SH-SY5Y (cell line): Measurements from ENCODE around the gene OGFR.

Experiments used
- GATA2 ChIP-seq: IDR thresholded peaks from 2 replicates; pipeline ENCODE4 v1.6.1; 2011; ENCODE audit warnings: mild to moderate bottlenecking, low read depth, low read length
- GATA3 ChIP-seq: IDR thresholded peaks from 2 replicates; pipeline ENCODE4 v1.6.1; 2011; ENCODE audit warnings: low read depth, mild to moderate bottlenecking, low read length, moderate library complexity

The OGFR gene

DNA sequence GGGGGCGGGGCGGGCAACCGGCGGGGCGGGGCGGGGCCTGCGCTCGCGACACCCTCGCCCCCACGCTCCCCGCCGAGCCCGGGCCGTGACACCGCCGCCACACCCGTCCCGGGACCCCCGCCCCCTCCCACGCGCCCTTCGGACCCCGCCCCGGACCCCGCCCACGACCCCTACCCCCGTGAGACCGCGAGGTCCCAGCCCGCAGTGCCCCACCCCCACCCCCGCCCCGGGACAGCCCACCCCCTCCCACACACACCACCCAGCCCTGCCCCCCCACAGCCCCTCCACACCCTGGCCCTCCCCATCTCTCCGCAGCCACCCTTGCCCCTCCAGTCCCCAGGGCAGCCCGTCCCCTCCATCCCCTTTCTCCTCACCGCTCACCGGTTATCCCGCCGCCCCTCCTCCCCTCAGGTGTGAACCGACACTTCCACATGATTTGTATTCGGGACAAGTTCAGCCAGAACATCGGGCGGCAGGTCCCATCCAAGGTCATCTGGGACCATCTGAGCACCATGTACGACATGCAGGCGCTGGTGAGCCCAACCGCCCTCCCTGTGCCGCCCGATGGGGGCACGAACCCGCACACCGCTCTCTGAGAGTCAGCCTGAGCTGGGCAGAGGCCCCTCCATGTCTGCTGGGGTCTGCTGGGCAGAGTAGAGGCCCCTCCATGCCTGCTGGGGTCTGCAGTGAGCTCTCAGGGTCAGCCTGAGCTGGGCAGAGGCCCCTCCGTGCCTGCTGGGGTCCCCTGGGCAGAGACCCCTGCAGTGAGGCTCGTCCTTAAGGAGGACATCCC is 7.7 kb upstream of the OGFR start:
- no peak for TF ChIP-seq GATA3
- no peak for TF ChIP-seq GATA2

DNA sequence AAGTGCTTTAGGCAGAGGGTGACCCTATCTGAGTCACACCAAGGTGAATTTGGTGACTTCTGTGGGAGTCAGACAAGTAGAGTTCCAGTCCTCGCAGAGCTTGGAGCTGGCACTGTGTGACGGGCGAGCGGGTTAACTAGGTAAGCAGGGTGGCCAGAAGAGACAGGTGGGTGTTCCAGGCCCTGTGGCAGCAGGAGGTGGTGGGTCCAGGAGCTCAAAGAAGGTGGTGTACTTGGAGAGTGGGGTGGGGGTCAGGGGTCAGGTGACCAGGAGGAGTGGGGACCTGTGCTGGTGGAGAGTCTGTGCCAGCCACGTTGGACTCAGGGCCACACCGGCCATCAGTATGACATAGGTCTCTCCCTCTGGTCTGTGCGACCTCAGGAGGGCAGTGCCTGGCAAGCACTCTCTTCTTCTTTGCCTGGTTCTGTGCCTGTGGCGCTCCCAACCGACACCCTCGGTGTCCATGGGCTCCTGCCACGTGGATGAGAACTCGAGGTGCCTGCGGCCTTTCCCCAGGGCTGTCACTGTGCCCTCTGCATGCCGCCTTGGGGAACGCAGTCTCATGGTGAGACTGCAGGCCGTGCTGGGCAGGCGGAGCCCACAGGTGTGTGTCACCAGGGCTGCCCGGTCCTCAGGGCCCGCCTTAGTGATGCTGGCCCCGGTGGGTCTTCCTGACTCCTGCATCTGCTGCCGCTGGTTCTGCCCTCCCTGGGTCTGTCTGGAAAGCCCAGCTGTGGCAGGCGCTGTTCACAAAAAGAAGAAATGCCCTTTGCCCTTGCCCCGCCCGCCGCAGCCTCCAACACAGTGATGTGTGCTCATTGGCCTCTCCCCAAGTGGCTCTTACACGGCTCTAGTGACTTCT is 6.7 kb upstream of the OGFR start:
- no peak for TF ChIP-seq GATA2
- no peak for TF ChIP-seq GATA3

DNA sequence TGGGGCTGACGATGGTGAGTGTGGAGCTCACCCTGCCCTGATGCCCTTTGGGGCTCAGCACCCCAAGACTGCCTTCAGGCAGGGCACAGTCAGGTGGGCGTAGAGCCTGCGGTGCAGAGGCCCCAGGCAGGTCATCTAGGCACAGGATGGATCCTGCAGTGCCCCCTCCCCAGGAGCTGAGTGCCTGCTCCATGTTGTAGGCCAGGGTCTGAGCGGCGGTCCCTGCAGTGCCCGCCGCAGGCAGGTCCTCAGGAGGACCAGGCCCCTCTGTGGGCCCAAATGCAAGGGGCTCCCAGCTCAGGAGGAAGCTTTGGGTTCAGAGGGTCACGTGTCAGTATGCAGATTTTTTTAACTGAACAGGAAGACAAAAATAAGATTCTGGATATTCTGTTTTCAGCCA is 5.6 kb upstream of the OGFR start:
- TF ChIP-seq GATA3 (no peak), GATA2 (no peak)

DNA sequence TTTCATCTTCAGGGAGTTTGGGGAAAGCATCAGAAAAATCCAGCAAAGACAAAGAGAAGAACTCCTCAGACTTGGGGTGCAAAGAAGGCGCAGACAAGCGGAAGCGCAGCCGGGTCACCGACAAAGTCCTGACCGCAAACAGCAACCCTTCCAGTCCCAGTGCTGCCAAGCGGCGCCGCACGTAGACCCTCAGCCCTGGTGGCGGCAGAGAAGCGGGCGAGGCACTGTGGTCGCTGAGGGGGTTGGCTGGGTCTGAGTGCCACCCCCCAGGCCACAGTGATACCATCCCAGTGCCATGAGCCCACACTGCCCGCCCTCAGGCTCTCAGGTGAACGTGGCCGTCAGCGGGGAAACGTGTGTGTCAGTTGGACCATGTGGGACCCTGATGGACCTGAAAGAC is 5.2 kb upstream of the OGFR start:
- TF ChIP-seq GATA3 (no peak), GATA2 (no peak)

DNA sequence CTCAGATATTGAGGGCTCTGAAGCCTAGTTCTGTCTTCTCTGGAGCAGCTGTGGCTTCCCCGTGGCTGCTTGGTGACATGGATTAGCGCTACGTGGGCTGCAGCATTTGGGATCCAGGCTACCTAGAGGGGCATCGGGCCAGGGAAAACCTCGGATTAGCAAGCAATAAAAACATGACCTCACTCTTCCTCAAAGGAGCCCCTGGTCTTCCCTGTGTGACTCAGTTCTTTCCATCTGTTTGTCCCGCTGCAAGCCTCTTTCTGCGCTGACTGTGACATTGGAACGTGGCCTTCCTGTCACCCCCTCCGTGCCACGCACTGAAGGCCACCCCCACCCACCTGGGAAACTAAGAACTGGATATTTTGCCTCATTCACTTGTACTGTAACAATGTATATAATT is 4.8 kb upstream of the OGFR start:
- TF ChIP-seq GATA3: no peak
- no peak for TF ChIP-seq GATA2

DNA sequence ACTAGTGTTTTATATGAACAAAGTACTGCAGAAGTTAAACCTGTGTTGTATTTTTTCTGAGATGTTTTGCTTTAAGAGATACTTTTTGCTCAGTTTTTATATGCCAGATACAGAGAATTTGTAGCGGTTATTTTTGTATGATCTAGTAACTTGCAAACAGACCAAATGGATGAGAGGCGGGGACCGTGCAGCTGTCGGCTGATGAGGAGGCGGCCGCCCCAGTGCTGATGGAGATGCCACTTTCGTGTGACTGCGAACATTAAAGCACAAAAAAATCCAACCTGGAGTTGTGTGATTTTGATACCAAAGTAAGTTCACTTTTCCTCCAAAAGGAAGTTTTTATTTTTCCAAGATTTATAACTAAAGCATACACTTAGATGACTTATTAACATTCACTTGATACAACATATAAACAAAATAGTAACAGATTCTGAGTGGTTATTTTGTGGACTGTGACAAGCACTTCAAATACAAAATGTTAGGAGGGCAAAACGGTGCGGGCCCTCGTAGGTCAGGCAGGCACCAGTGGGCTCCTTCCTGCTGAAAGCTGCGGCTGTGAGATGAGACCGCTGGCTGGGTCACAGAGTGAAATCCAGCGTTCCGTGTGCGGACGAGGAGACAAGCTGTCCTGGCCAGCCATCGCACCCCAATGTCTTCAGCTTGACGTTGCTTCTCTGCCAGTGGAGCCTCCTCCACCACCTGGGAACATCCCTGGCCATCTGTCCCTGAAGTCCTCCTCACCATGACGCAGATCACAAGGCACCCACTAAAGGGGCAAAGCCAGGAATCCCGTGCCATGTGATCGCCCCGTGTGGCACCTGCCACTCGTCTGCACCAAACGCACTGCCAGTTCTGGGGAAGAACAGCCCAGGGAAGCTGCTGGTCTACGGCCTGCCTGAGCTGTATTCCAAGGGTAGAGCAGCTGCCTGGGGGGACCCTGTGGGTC is 4.0 kb upstream of the OGFR start:
- no peak for TF ChIP-seq GATA2
- TF ChIP-seq GATA3: no peak

DNA sequence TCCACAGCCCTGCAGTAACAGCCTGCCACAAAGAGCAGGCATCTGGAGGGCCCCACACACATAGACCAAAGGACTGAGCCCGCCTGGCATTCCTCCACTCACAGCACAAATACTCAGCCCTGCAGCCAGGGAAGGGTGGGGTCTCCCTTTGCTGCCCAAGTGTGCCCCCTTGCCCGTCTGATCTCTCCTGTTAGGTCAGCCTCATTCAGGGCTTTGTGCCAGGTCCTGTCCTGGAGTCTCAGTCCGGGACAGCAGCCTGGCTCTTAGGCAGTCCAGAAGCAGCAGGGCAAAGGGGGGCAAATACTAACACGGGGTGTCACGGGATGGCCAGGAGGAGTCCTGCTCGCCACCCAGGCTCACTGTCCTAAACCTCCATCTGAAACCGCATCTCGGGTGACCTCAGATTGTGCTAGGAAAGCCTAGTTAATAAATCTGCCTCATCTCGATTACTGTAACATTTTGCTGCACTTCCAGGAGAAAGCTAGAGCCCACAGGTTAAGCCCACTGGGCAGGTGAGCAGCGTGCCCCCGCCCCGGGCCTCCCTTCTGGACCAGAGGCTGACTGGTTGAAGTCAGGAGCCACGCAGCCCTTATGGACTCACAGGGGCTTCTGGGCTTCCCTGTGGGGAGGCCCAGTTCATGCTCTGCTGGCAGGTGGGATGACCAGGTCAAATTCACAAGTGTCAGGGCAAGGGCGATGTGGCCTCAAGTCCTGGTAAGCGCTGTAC is 3.2 kb upstream of the OGFR start:
- no peak for TF ChIP-seq GATA3
- no peak for TF ChIP-seq GATA2

DNA sequence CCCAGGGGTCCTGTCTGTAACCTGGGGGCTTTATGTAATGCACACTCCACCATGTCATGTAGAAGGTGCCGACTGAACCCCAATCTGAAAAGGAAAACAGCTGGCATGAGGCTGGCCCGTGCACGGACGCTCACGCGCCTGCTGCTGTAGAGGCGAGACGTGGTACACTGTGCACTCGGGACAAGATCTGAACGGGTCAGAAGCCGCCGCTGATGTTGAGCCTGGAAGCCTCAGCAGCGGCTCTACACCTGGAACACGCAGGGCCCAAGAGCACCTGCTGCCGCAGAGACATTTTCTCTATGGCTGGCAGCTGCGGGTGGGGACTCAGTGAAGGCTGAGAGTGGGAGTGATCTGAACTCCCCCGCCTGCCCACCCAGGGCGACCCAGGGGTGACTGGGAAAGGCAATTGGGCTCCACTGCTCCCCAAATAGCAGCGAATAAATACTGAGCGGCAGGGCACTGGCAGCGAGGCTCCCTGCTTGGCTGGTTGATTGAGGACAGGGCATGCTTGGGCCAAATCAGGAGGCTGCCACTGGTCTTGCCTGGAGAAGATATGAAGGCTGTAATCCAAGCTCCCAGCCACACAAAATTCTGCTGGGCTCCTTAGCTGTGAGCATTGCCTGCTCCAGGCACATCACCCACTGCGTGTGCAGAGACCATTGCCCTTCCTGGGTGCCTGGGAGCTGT is 2.5 kb upstream of the OGFR start:
- no peak for TF ChIP-seq GATA3
- no peak for TF ChIP-seq GATA2

DNA sequence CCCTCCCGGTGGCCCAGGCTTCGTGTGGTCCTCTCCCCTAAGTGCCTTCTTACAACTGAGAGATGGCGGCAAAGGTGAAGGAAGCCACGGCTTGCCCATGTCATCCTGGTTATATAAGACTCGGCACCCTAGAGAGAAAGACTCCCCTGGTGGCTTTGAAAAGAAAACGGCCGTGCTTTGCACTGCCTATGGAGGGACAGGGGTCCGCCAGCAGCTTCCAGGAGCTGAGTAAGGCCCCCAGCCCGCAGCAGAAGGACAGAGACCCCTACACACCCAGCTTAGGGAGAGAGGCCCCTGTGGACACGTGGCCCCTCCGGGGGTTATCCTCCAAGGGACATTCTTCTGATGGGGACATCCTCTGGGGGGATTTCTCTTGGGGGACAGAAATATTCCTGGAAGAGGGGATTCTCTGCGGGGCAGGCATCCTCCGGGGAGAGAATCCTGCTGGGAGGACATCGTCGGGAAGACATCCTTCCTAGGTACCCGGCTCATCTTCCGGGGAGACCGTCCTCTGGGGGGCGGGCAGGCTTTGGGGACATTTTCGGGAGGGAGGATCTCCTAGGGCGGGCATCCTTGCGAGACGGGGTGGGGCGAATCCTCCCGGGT is 511 bp upstream of the OGFR start:
- TF ChIP-seq GATA2 (no peak), GATA3 (no peak)

DNA sequence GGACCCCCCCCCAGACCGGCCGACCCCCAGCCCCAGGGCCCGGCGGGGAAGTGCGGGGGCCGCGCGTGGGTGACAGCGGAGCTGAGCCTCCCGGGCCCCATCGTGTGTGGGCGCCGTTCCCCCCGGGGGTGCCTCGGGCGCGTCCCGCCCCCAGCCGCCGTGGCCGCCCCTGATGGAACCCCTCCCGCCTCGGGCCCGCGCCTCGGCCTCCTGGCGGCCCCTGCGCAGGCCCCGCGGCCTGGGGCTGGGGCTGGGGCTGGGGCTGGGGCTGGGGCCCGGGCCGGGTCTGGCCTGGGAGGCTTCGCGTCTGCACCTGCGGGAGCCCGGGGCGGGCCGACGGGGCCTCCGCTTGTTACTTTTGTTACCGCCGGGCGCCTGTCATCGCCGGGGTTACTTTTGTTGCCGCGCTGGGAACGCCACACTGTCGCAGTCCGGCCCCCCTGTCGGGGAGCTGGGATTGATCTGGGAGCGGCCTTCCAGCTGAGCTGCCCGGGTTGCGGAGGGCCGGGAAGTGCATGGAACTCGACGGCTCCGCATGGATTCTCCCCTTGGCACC is 598 bp downstream of the OGFR start:
- no peak for TF ChIP-seq GATA2
- no peak for TF ChIP-seq GATA3

DNA sequence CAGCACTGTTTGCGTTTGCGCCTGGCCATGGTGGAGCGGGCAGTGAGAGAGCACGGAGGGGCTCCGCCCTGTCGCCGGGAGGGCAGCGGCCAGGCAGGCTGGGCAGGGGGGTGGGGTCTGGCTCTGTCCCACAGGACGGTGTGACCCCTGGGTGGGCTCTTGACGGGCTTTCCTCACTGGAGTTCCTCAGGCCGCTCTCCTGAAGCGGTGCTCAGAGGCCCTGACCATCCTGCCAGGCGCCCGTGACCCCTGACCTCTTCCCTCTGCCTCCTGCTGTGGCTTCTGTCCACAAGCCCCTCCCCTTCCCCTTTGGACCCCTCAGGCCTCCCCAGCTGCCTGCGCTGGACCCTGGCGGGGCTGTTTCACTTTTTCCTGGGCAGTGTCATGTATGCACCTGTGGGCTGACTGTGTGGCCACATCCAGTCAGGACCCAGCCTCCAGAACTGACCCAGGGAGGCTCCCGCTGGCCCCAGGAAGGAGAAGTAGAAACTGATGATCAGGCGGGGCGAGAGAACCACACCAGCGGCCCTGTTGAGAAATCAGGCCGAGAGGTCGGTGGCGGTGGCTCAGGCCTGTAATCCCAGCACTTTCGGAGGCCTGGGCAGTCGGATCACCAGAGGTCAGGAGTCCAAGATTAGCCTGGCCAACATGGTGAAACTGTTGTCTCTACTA is 1.2 kb downstream of the OGFR start:
- no peak for TF ChIP-seq GATA2
- no peak for TF ChIP-seq GATA3

DNA sequence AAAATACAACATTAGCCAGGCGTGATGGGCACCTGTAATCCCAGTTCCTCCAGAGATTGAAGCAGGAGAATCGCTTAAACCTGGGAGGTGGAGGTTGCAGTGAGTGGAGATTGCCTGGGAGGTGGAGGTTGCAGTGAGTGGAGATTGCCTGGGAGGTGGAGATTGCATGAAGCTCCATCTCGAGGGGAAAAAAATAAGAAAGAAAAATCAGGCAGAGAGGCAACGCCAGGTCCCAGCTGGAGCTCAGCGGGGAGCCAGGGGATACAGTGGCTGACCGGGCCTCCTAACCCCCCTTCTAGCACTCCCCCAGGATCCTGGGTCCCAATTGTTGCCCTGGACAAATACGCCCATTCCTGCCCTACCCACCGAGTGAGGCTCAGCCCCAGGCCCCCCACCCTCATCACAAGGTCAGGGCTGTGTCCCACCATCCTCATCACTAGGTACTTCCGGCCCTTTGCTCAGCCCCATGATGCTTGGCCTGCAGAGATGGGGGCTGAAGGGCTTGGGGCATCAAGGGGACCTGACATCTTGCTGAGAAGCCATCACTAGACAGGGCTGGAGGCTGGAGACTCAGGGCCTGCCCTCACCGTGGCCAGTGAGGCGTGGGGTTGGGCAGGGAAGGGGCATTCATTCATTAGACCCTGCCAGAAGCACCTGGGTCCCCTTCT is 1.9 kb downstream of the OGFR start:
- no peak for TF ChIP-seq GATA3
- no peak for TF ChIP-seq GATA2
